CD14-positive monocyte (primary cell): ENCODE results near the gene SLC25A30. TPM values are rescaled to one million over a fixed set of nuclear protein-coding genes. Genes with fewer than 3 reads are reported as not detected.

ENCODE experiments used
- DNase-seq, 3 donors: peaks; one replicate each; pipeline ENCODE4 v3.0.0-alpha.2; 2011 to 2022
- H2AFZ ChIP-seq: 2 replicates; pipeline ENCODE4 v1.6.0; 2012; ENCODE audit warnings: mild to moderate bottlenecking, low read depth, low read length, inconsistent platforms; ENCODE audit not compliant: insufficient read depth, poor library complexity, severe bottlenecking
- H3K27ac ChIP-seq, 2 donors: 1 replicate in 1 of 2; 2 replicates in 1 of 2; pipeline ENCODE4 v1.5.1; 2012 to 2013; ENCODE audit warnings: low read length in 2 of 2, control low read depth in 1 of 2, inconsistent platforms in 1 of 2, low read depth in 1 of 2, mild to moderate bottlenecking in 1 of 2
- H3K27me3 ChIP-seq, 2 donors: one replicate each; pipeline versions ENCODE4 v1.6.0 to v1.6.1; 2011 to 2013; ENCODE audit warnings: low read length in 2 of 2; ENCODE audit not compliant: control insufficient read depth in 2 of 2, insufficient read depth in 2 of 2
- H3K36me3 ChIP-seq, 2 donors: replicated peaks in 1 of 2; 1 replicate in 1 of 2; 2 replicates in 1 of 2; pipeline versions ENCODE4 v1.5.1 to v1.6.1; 2012 to 2013; ENCODE audit warnings: low read length in 2 of 2, control low read depth in 1 of 2, inconsistent platforms in 1 of 2, mild to moderate bottlenecking in 1 of 2; ENCODE audit not compliant: insufficient read depth in 2 of 2, control insufficient read depth in 1 of 2
- H3K4me1 ChIP-seq, 2 donors: 1 replicate in 1 of 2; 2 replicates in 1 of 2; pipeline versions ENCODE4 v1.5.1 to v1.6.1; 2012 to 2013; ENCODE audit warnings: low read length in 2 of 2, control low read depth in 1 of 2, inconsistent platforms in 1 of 2, mild to moderate bottlenecking in 1 of 2, moderate library complexity in 1 of 2; ENCODE audit not compliant: insufficient read depth in 2 of 2, control insufficient read depth in 1 of 2
- H3K4me2 ChIP-seq: replicated peaks from 2 replicates; pipeline ENCODE3; 2012; ENCODE audit warnings: low read length, moderate library complexity, mild to moderate bottlenecking; ENCODE audit not compliant: poor library complexity, severe bottlenecking; ENCODE audit errors: extremely low read depth
- H3K4me3 ChIP-seq, 3 experiments: fragments of 200-600 bp in 1 of 3; sonication (generic) in 1 of 3; replicated peaks in 1 of 3; 1 replicate in 2 of 3; 2 replicates in 1 of 3; pipeline ENCODE4 v1.5.1; 2011 to 2013; ENCODE audit warnings: low read length in 3 of 3, mild to moderate bottlenecking in 3 of 3, control low read depth in 2 of 3, low read depth in 2 of 3, inconsistent platforms in 1 of 3, moderate library complexity in 1 of 3
- H3K79me2 ChIP-seq: 2 replicates; pipeline ENCODE4 v1.6.0; 2012; ENCODE audit warnings: mild to moderate bottlenecking, control low read depth, inconsistent platforms, low read length, moderate library complexity; ENCODE audit not compliant: insufficient read depth
- H3K9ac ChIP-seq: 2 replicates; pipeline ENCODE4 v1.6.0; 2017; ENCODE audit warnings: low read length, mild to moderate bottlenecking; ENCODE audit not compliant: insufficient read depth, poor library complexity, severe bottlenecking
- H3K9me3 ChIP-seq, 2 donors: replicated peaks in 1 of 2; 1 replicate in 1 of 2; 2 replicates in 1 of 2; pipeline versions ENCODE4 v1.5.1 to v1.6.1; 2012 to 2013; ENCODE audit warnings: low read length in 2 of 2, control low read depth in 1 of 2; ENCODE audit not compliant: control insufficient read depth in 1 of 2, insufficient read depth in 1 of 2
- H4K20me1 ChIP-seq: 2 replicates; pipeline ENCODE4 v1.6.0; 2012; ENCODE audit warnings: mild to moderate bottlenecking, low read length, control low read depth, moderate library complexity; ENCODE audit not compliant: insufficient read depth
- H3K27ac Mint-ChIP-seq, 7 donors: one replicate each; pipeline ENCODE4 v1.8.0; 2020; ENCODE audit warnings: mild to moderate bottlenecking in 7 of 7, mixed read lengths in 7 of 7, moderate library complexity in 6 of 7, inconsistent platforms in 2 of 7
- H3K27me3 Mint-ChIP-seq, 3 donors: one replicate each; pipeline ENCODE4 v1.8.0; 2021 to 2022; ENCODE audit warnings: low read depth in 3 of 3, mild to moderate bottlenecking in 3 of 3, mixed read lengths in 3 of 3, moderate library complexity in 3 of 3, inconsistent platforms in 1 of 3
- H3K36me3 Mint-ChIP-seq, 2 donors: one replicate each; pipeline ENCODE4 v1.8.0; 2020; ENCODE audit warnings: mixed read lengths in 2 of 2, inconsistent platforms in 1 of 2, mild to moderate bottlenecking in 1 of 2
- H3K4me1 Mint-ChIP-seq: one replicate; pipeline ENCODE4 v1.8.0; 2020; ENCODE audit warnings: mild to moderate bottlenecking, mixed read lengths
- H3K4me3 Mint-ChIP-seq, 2 donors: one replicate each; pipeline ENCODE4 v1.8.0; 2020; ENCODE audit warnings: mild to moderate bottlenecking in 2 of 2, mixed read lengths in 2 of 2, moderate library complexity in 1 of 2
- H3K9me3 Mint-ChIP-seq, 7 donors: one replicate each; pipeline ENCODE4 v1.8.0; 2020 to 2022; ENCODE audit warnings: mixed read lengths in 7 of 7, mild to moderate bottlenecking in 6 of 7, moderate library complexity in 6 of 7, inconsistent platforms in 2 of 7
- WGBS: methylation state at CpG from one replicate; pipeline ENCODE4 v1.1.5; 2013; ENCODE audit warnings: missing lambda C conversion rate; ENCODE audit not compliant: insufficient coverage; 5-methylcytosine and 5-hydroxymethylcytosine counted together
- intact Hi-C, 2 donors: fragments of 100-400 bp; cut with micrococcal nuclease; formaldehyde crosslinking; loops; one replicate each; pipeline versions ENCODE4 v1.15.0 to v1.15.1; 2023
- polyA plus RNA-seq, 3 donors: library from polyadenylated mRNA; depleted of rRNA in 1 of 3; unstranded in 2 of 3; stranded (reverse) in 1 of 3; fragments of 300-500 nt in 2 of 3; fragments of >200 nt in 1 of 3; fragmentation: Illumina TruSeq in 2 of 3; gene quantifications; 1 replicate in 2 of 3; 2 replicates in 1 of 3; pipeline ENCODE4 v1.2.3, GENCODE V29; 2012 to 2021
- TF ChIP-seq, protein P1 (sequence below): fragments of 200-600 bp; IDR thresholded peaks from one replicate; pipeline ENCODE4 v1.8.0; 2022; ENCODE audit warnings: antibody characterized with exemption, mild to moderate bottlenecking

Gene SLC25A30
- polyA plus RNA-seq, 3 donors, result 0.92 to 14.0 (median 2.3) TPM

DNA sequence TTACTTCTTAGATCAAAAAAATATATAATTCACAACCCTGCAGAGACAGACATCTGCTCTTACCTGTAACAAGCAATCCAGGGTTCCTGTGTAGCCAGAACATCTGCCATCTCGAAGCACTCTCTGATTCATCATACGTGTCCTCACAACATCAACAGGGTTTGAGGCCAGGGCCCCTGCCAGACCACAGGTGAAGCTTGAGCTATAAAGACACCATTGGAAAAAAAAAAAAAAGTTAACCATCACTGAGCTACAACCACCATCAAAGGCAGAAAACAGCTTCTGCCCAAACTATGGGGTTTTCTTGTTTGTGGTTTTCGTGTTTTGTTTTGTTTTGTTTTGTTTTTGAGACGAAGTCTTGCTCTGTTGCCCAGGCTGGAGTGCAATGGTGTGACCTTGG lies 19.3 kb downstream of the SLC25A30 start:
- 83% methylated on average over 3 of the region's 4 CpGs for WGBS
- DNase-seq, result no peak
- no peaks in the 10 kb centered on the region for H3K9me3 ChIP-seq
- Mint-ChIP-seq H3K36me3 (peaks cover 71 to 81% of the 10 kb centered on the region in 2 donors), H3K9me3 (no peaks in the 10 kb centered on the region), H3K27me3 (peaks cover 0 to 2% (median 0%) of the 10 kb centered on the region in 3 donors), H3K4me1 (peaks cover 3% of the 10 kb centered on the region), H3K4me3 (no peak overlapping the region), H3K27ac (peak overlapping the region in 1 of 7 donors; percentile 32)
- no peak overlapping the region for H3K27ac ChIP-seq
- H3K9ac ChIP-seq, result no peak overlapping the region
- TF ChIP-seq, protein P1, sequence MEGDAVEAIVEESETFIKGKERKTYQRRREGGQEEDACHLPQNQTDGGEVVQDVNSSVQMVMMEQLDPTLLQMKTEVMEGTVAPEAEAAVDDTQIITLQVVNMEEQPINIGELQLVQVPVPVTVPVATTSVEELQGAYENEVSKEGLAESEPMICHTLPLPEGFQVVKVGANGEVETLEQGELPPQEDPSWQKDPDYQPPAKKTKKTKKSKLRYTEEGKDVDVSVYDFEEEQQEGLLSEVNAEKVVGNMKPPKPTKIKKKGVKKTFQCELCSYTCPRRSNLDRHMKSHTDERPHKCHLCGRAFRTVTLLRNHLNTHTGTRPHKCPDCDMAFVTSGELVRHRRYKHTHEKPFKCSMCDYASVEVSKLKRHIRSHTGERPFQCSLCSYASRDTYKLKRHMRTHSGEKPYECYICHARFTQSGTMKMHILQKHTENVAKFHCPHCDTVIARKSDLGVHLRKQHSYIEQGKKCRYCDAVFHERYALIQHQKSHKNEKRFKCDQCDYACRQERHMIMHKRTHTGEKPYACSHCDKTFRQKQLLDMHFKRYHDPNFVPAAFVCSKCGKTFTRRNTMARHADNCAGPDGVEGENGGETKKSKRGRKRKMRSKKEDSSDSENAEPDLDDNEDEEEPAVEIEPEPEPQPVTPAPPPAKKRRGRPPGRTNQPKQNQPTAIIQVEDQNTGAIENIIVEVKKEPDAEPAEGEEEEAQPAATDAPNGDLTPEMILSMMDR, result no peak
- H3K4me1 ChIP-seq, result no peaks in the 10 kb centered on the region
- H3K4me2 ChIP-seq, result no peak overlapping the region
- no peaks in the 10 kb centered on the region for H4K20me1 ChIP-seq
- no peak overlapping the region for H3K4me3 ChIP-seq
- intact Hi-C loops, result no loop called here
- no peaks in the 10 kb centered on the region for H3K27me3 ChIP-seq
- no peaks in the 10 kb centered on the region for H3K79me2 ChIP-seq
- H3K36me3 ChIP-seq, result peaks cover 81 to 97% of the 10 kb centered on the region in 2 donors
- no peak overlapping the region for H2AFZ ChIP-seq

GRCh38 chr13:45396533-45397095 lies 21.6 kb downstream of the SLC25A30 start:
- Histone ChIP-seq H3K4me1 (no peaks in the 10 kb centered on the region), H3K79me2 (no peaks in the 10 kb centered on the region), H2AFZ (no peak overlapping the region), H3K9ac (no peak overlapping the region), H3K4me3 (no peak overlapping the region), H3K36me3 (peaks cover 72 to 94% of the 10 kb centered on the region in 2 donors), H3K27ac (no peak overlapping the region), H3K4me2 (no peak overlapping the region), H3K9me3 (no peaks in the 10 kb centered on the region), H4K20me1 (no peaks in the 10 kb centered on the region), H3K27me3 (no peaks in the 10 kb centered on the region)
- Mint-ChIP-seq H3K27ac (peak overlapping the region in 1 of 7 donors; percentile 2), H3K4me1 (peaks cover 3% of the 10 kb centered on the region), H3K4me3 (no peak overlapping the region), H3K36me3 (peaks cover 61 to 78% of the 10 kb centered on the region in 2 donors), H3K9me3 (no peaks in the 10 kb centered on the region), H3K27me3 (peaks cover 0 to 2% (median 0%) of the 10 kb centered on the region in 3 donors)
- intact Hi-C loops, result no loop called here
- DNase-seq, result no peak
- TF ChIP-seq, protein P1, result no peak
- WGBS, result 33% methylated on average over 8 of the region's 9 CpGs
